KMS-11 (cell line): ENCODE results near the gene PDE3A.

ENCODE experiments used
- H2AFZ ChIP-seq: fragments of 200-600 bp; sonication (generic); 2 replicates; pipeline ENCODE4 v1.6.1; 2016; ENCODE audit warnings: antibody characterized with exemption, mixed run types, low read depth
- H3K27ac ChIP-seq: fragments of 200-600 bp; sonication (generic); 2 replicates; pipeline ENCODE4 v1.6.1; 2016; ENCODE audit warnings: mild to moderate bottlenecking, mixed run types
- H3K27me3 ChIP-seq: fragments of 200-600 bp; sonication (generic); 2 replicates; pipeline ENCODE4 v1.6.1; 2017; ENCODE audit warnings: mild to moderate bottlenecking, low read depth, mixed run types, moderate library complexity; ENCODE audit not compliant: insufficient read depth
- H3K36me3 ChIP-seq: fragments of 200-600 bp; sonication (generic); 2 replicates; pipeline ENCODE4 v1.6.1; 2017; ENCODE audit warnings: mild to moderate bottlenecking, mixed run types; ENCODE audit not compliant: insufficient read depth
- H3K4me1 ChIP-seq: fragments of 200-600 bp; sonication (generic); 2 replicates; pipeline ENCODE4 v1.6.1; 2016; ENCODE audit warnings: mild to moderate bottlenecking, low read depth, mixed run types; ENCODE audit not compliant: poor library complexity, severe bottlenecking
- H3K4me2 ChIP-seq: fragments of 200-600 bp; sonication (generic); 2 replicates; pipeline ENCODE4 v1.7.0; 2016; ENCODE audit warnings: mild to moderate bottlenecking, mixed run types
- H3K4me3 ChIP-seq: fragments of 200-600 bp; sonication (generic); IDR thresholded peaks from 2 replicates; pipeline ENCODE4 v1.6.1; 2017; ENCODE audit warnings: low read depth, low read length, mixed read lengths; ENCODE audit not compliant: insufficient read depth
- H3K79me2 ChIP-seq: fragments of 200-600 bp; sonication (generic); 2 replicates; pipeline ENCODE4 v1.6.1; 2016; ENCODE audit warnings: low read depth, mixed run types; ENCODE audit not compliant: insufficient read depth
- H3K9ac ChIP-seq: fragments of 200-600 bp; sonication (generic); 2 replicates; pipeline ENCODE4 v1.6.1; 2016; ENCODE audit warnings: mild to moderate bottlenecking, mixed run types
- H4K20me1 ChIP-seq: fragments of 200-600 bp; sonication (generic); 2 replicates; pipeline ENCODE4 v1.6.1; 2016; ENCODE audit warnings: mild to moderate bottlenecking, mixed run types; ENCODE audit not compliant: insufficient read depth
- TF ChIP-seq, protein P1 (sequence below): fragments of 200-600 bp; sonication (generic); conservative IDR thresholded peaks from 2 replicates; pipeline ENCODE4 v1.6.1; 2017; ENCODE audit warnings: low read depth, mild to moderate bottlenecking, antibody characterized with exemption, low read length, moderate library complexity, mixed read lengths

Gene PDE3A

DNA sequence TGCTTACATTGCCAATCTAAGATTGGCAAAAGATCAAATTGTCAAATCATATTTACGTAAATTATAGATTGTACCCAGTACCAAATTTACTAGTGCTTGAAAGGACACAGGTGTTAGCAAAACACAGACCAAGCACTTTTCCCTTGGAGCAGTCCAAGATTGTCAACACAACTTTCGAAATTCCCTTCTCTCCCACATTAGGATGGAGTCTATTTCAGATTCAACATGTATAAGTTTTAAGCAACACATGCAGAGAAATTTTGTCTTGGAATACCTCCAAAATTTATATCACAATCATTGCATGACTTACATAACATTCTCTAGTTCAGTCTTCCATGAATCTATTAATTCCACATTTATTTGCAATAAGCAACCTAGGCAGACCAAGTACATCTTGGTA lies 251.9 kb downstream of the PDE3A start:
- H2AFZ ChIP-seq = no peak overlapping the region
- no peak overlapping the region for H3K27ac ChIP-seq
- H4K20me1 ChIP-seq = no peaks in the 10 kb centered on the region
- H3K79me2 ChIP-seq = no peaks in the 10 kb centered on the region
- no peaks in the 10 kb centered on the region for H3K36me3 ChIP-seq
- H3K27me3 ChIP-seq = no peaks in the 10 kb centered on the region
- H3K4me2 ChIP-seq = no peak overlapping the region
- TF ChIP-seq, protein P1, sequence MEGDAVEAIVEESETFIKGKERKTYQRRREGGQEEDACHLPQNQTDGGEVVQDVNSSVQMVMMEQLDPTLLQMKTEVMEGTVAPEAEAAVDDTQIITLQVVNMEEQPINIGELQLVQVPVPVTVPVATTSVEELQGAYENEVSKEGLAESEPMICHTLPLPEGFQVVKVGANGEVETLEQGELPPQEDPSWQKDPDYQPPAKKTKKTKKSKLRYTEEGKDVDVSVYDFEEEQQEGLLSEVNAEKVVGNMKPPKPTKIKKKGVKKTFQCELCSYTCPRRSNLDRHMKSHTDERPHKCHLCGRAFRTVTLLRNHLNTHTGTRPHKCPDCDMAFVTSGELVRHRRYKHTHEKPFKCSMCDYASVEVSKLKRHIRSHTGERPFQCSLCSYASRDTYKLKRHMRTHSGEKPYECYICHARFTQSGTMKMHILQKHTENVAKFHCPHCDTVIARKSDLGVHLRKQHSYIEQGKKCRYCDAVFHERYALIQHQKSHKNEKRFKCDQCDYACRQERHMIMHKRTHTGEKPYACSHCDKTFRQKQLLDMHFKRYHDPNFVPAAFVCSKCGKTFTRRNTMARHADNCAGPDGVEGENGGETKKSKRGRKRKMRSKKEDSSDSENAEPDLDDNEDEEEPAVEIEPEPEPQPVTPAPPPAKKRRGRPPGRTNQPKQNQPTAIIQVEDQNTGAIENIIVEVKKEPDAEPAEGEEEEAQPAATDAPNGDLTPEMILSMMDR = no peak
- no peak overlapping the region for H3K9ac ChIP-seq
- H3K4me3 ChIP-seq = no peak overlapping the region
- no peaks in the 10 kb centered on the region for H3K4me1 ChIP-seq

DNA sequence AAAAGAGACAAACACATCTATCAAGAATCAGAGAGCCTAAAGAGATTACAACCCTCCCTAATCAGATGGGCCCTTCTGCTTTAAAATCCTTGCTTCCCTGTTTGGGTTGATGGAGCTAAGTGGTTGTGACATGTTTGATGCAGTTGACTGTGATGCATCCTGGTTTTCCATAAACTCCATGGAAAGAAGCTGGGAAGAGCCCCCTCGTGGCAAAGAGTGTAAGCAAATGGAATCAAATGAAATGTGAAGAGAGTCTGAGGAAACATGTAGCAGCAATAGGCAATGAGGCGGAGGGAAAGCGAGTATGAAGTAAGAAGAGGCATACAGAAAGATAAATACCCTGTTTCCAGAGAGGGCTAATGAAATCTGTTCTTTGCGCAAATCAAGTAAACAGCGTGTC lies 256.4 kb downstream of the PDE3A start:
- Histone ChIP-seq H3K79me2 (no peaks in the 10 kb centered on the region), H3K27ac (no peak overlapping the region)

DNA sequence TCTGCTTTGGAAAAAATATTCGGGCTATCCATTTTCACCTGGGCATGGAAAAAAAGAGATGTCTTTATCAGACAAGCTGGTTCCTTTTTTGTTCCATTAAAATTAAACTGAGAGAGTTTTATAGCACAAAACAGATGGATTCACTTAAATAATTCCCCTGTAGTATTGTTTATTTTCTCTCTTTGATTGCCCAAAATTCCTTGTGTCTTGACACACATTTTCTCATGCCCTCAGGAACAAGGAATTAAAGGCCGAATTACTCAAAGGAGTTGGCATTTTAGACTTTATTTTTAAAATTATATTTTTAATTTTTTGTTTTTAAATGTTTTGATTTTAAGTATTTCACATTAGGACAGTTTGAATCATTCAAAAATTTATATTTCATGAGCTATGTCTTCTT lies 257.2 kb downstream of the PDE3A start:
- no peak overlapping the region for H3K27ac ChIP-seq
- H4K20me1 ChIP-seq = no peaks in the 10 kb centered on the region
- no peaks in the 10 kb centered on the region for H3K79me2 ChIP-seq
- TF ChIP-seq, protein P1 = no peak
- H3K4me3 ChIP-seq = no peak overlapping the region
- H3K4me2 ChIP-seq = no peak overlapping the region
- peaks cover 18% of the 10 kb centered on the region for H3K4me1 ChIP-seq
- no peak overlapping the region for H3K9ac ChIP-seq
- no peaks in the 10 kb centered on the region for H3K27me3 ChIP-seq
- H2AFZ ChIP-seq = no peak overlapping the region
- no peaks in the 10 kb centered on the region for H3K36me3 ChIP-seq

More for the DNA sequence above, 256.4 kb downstream of the PDE3A start:
- Histone ChIP-seq H3K36me3 (no peaks in the 10 kb centered on the region), H3K27me3 (no peaks in the 10 kb centered on the region), H3K4me2 (no peak overlapping the region), H3K4me1 (peaks cover 10% of the 10 kb centered on the region), H4K20me1 (no peaks in the 10 kb centered on the region), H3K9ac (no peak overlapping the region), H3K4me3 (no peak overlapping the region), H2AFZ (no peak overlapping the region)
- TF ChIP-seq, protein P1 = no peak

DNA sequence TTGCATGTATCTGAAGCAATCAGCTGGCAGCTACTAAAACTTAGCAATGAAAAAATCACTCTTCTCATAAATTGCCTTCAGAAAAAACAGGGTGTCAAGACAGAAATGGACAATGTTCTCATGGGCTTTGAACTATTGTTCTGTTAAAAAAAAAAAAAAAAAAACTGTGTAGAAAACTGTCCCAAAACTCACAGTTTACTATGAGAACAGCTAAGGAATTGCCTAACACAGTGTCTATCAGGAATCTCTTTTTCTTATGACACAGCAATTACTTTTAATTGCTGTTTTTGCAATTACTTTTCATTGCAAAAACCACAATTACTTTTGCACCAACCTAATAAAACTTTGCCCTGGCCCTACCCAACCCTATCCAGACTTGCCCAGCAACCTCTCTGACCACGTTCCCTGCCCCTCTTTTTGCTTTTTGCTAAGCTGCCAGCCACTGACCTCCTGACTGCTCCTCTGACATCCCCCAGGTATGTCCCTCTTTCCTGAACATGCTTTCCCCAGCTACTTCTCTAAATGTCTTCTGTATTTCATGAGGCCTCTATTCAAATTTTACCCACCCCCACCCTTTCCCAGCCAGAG lies 258.8 kb downstream of the PDE3A start:
- H3K4me3 ChIP-seq = no peak overlapping the region
- no peaks in the 10 kb centered on the region for H4K20me1 ChIP-seq
- H2AFZ ChIP-seq = no peak overlapping the region
- H3K79me2 ChIP-seq = no peaks in the 10 kb centered on the region
- H3K9ac ChIP-seq = no peak overlapping the region
- no peak overlapping the region for H3K27ac ChIP-seq
- H3K36me3 ChIP-seq = no peaks in the 10 kb centered on the region
- peaks cover 20% of the 10 kb centered on the region for H3K4me1 ChIP-seq
- H3K27me3 ChIP-seq = no peaks in the 10 kb centered on the region
- TF ChIP-seq, protein P1 = no peak
- no peak overlapping the region for H3K4me2 ChIP-seq
